Body of pancreas (tissue), 4 donors: Measurements from ENCODE around the gene PLEKHG4B. TPM values are rescaled to one million over a fixed set of nuclear protein-coding genes. Genes with fewer than 3 reads are reported as not detected.

Source experiments
- ATAC-seq: fragments of 150-250 bp; one replicate; pipeline ENCODE4 v1.9.1; 2016
- DNase-seq, 4 donors: peaks; one replicate each; pipeline ENCODE4 v3.0.0-alpha.2; 2019
- H3K27ac ChIP-seq, 4 donors: fragments of 200-600 bp; sonication (generic); 1 replicate in 3 of 4; 2 replicates in 1 of 4; pipeline versions ENCODE4 v1.5.1 to v1.6.1; 2016 to 2019; ENCODE audit warnings: mild to moderate bottlenecking in 1 of 4, mixed read lengths in 1 of 4, moderate library complexity in 1 of 4
- H3K27me3 ChIP-seq, 2 donors: fragments of 200-600 bp; sonication (generic); one replicate each; pipeline ENCODE4 v1.6.0; 2016; ENCODE audit warnings: mild to moderate bottlenecking in 1 of 2
- H3K36me3 ChIP-seq, 2 donors: fragments of 200-600 bp; sonication (generic); replicated peaks in 1 of 2; 2 replicates each; pipeline ENCODE4 v1.5.1; 2016; ENCODE audit warnings: low read depth in 2 of 2; ENCODE audit not compliant: insufficient read depth in 1 of 2
- H3K4me1 ChIP-seq: fragments of 200-600 bp; sonication (generic); one replicate; pipeline ENCODE4 v1.6.0; 2016
- H3K4me3 ChIP-seq, 2 donors: fragments of 200-600 bp; sonication (generic); 1 replicate in 1 of 2; 2 replicates in 1 of 2; pipeline ENCODE4 v1.5.1; 2016 to 2019
- H3K9me3 ChIP-seq, 3 donors: fragments of 200-600 bp; sonication (generic); 1 replicate in 2 of 3; 2 replicates in 1 of 3; pipeline ENCODE4 v1.5.1; 2016
- POLR2A ChIP-seq, 3 donors: fragments of 450-650 bp; IDR thresholded peaks; one replicate each; pipeline ENCODE4 v1.6.1; 2016; ENCODE audit warnings: antibody characterized with exemption in 3 of 3, mild to moderate bottlenecking in 2 of 3
- WGBS, 2 donors: methylation state at CpG; one replicate each; pipeline ENCODE4 v1.1.5; 2017; 5-methylcytosine and 5-hydroxymethylcytosine counted together
- intact Hi-C: fragments of 100-400 bp; cut with DNase I; formaldehyde crosslinking; loops from one replicate; pipeline ENCODE4 v1.15.1; 2023
- total RNA-seq, 2 donors: library from RNA; depleted of rRNA; stranded (reverse); fragments of >200 nt; gene quantifications; one replicate each; pipeline ENCODE4 v1.1.0, GENCODE V29; 2016
- TF ChIP-seq, protein P1 (sequence below), 7 experiments: fragments of 450-650 bp in 4 of 7; fragments of 200-600 bp in 3 of 7; sonication (generic) in 3 of 7; IDR thresholded peaks; one replicate each; pipeline ENCODE4 v1.5.1; 2016 to 2019; ENCODE audit warnings: antibody characterized with exemption in 7 of 7

PLEKHG4B gene
- total RNA-seq, 2 donors from 2014 or later, result 0.99 to 1.3 TPM

GRCh38 chr5:173392-174290 is 81.7 kb downstream of the PLEKHG4B start:
- intact Hi-C loops, result no loop called here
- DNase-seq (no peak), ATAC-seq (no peak)

GRCh38 chr5:174291-174600 is 82.3 kb downstream of the PLEKHG4B start:
- H3K27ac ChIP-seq, result no peak overlapping the region
- H3K4me1 ChIP-seq, result no peaks in the 10 kb centered on the region
- DNase-seq (no peak), ATAC-seq (no peak)
- H3K9me3 ChIP-seq, result no peaks in the 10 kb centered on the region
- no peaks in the 10 kb centered on the region for H3K36me3 ChIP-seq
- WGBS, 2 donors, result 67 to 78% methylated on average over 4 to 5 of the region's 5 CpGs
- H3K27me3 ChIP-seq, result no peaks in the 10 kb centered on the region
- intact Hi-C loops, result no loop called here
- H3K4me3 ChIP-seq, result no peak overlapping the region
- TF ChIP-seq, protein P1, sequence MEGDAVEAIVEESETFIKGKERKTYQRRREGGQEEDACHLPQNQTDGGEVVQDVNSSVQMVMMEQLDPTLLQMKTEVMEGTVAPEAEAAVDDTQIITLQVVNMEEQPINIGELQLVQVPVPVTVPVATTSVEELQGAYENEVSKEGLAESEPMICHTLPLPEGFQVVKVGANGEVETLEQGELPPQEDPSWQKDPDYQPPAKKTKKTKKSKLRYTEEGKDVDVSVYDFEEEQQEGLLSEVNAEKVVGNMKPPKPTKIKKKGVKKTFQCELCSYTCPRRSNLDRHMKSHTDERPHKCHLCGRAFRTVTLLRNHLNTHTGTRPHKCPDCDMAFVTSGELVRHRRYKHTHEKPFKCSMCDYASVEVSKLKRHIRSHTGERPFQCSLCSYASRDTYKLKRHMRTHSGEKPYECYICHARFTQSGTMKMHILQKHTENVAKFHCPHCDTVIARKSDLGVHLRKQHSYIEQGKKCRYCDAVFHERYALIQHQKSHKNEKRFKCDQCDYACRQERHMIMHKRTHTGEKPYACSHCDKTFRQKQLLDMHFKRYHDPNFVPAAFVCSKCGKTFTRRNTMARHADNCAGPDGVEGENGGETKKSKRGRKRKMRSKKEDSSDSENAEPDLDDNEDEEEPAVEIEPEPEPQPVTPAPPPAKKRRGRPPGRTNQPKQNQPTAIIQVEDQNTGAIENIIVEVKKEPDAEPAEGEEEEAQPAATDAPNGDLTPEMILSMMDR (IDR thresholded peaks at IDR 0.05), result no peak

More at GRCh38 chr5:173392-174290, 81.7 kb downstream of the PLEKHG4B start:
- TF ChIP-seq POLR2A (IDR thresholded peaks at IDR 0.05), result no peak
- TF ChIP-seq, protein P1 (IDR thresholded peaks at IDR 0.05), result no peak
- Histone ChIP-seq H3K27ac (no peak overlapping the region), H3K9me3 (no peaks in the 10 kb centered on the region), H3K36me3 (no peaks in the 10 kb centered on the region), H3K4me3 (no peak overlapping the region), H3K4me1 (no peaks in the 10 kb centered on the region), H3K27me3 (no peaks in the 10 kb centered on the region)
- 72 to 73% methylated on average over 20 of the region's 22 CpGs for WGBS, 2 donors

DNA sequence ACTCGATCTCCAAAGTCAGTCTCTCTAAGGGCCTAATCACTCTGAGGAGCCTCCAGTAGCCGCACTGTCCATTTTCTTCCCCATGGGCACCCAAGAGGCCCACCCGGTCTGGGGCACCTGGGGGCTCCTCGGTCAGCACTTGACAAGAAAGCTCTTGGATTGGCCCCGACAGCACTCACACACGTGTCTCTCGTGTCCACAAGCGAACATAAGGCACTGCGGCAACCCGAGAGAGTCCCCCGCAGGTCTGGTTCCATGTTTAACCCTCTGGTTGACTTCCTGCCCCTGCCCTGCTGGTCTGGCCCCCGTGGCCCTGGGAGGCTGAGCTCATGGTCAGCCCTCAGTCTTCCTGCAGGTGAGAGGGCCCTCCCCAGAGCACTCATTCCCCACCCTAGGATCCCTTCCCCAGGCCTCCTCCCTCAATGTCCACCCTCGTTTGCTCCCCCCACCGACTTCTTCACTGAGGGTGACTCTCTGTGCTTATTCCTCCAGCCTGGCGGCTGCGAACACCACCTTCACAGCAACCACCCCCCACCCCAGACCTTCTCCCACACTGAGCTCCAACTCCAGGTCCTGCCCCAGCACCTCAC is 83.0 kb downstream of the PLEKHG4B start:
- H3K36me3 ChIP-seq, result no peaks in the 10 kb centered on the region
- H3K27me3 ChIP-seq, result no peaks in the 10 kb centered on the region
- no peak overlapping the region for H3K4me3 ChIP-seq
- no peaks in the 10 kb centered on the region for H3K4me1 ChIP-seq
- ATAC-seq (no peak), DNase-seq (no peak)
- WGBS, 2 donors, result 78 to 80% methylated on average over 13 to 16 of the region's 16 CpGs
- H3K27ac ChIP-seq, result no peak overlapping the region
- no peaks in the 10 kb centered on the region for H3K9me3 ChIP-seq
- TF ChIP-seq, protein P1 (IDR thresholded peaks at IDR 0.05), result no peak
- TF ChIP-seq POLR2A (IDR thresholded peaks at IDR 0.05), result no peak
- intact Hi-C loops, result no loop called here

DNA sequence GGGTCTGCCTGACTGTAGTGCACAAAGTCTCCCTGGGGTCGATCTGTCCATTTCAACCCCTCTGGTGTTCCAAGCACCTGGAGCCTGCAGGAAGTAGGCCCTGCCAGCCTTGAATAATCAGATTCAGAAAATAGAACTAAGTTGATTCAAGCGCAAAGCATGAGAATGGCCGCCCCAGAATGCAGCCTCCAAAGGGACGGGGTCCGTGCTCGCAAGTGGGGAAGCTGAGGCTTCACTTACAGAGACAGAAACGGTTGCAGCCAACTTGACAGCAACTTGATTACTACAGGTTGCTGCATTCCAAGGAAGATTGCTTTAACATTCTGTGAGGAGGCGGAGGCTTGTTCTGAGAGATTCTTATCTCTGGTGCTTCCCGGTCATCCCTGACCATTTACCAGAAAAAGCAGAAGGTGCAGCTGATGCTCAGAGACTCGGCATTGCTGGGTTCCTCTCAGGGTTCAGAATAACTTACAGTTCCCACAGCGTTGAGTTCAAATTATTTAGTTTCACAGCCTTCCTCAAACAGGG is 84.4 kb downstream of the PLEKHG4B start:
- Histone ChIP-seq H3K4me1 (no peaks in the 10 kb centered on the region), H3K9me3 (no peaks in the 10 kb centered on the region), H3K27ac (no peak overlapping the region), H3K4me3 (no peak overlapping the region), H3K27me3 (no peaks in the 10 kb centered on the region), H3K36me3 (no peaks in the 10 kb centered on the region)
- ATAC-seq (no peak), DNase-seq (no peak)
- WGBS, 2 donors, result 76 to 81% methylated on average over 10 to 11 of the region's 11 CpGs
- intact Hi-C loops, result no loop called here
- TF ChIP-seq, protein P1 (IDR thresholded peaks at IDR 0.05), result no peak
- no peak for TF ChIP-seq POLR2A (IDR thresholded peaks at IDR 0.05)
